GM23338 (cell line): Measurements from ENCODE around the gene GRHPR. TPM values are rescaled to one million over a fixed set of nuclear protein-coding genes. Genes with fewer than 3 reads are reported as not detected.
A peak's percentile ranks its signal among the peaks of the same experiment; 100 is the strongest.

Experiments
- ATAC-seq: fragments of 200-7000 bp; cut with Tn5 transposase; 3 replicates; pipeline ENCODE4 v1.9.1; 2020
- DNase-seq: peaks from one replicate; pipeline ENCODE4 v3.0.0-alpha.2; 2015; ENCODE audit warnings: low spot score
- H2AFZ ChIP-seq: fragments of 200-600 bp; sonication (generic); 2 replicates; pipeline ENCODE4 v1.8.0; 2016; ENCODE audit warnings: antibody characterized with exemption, mild to moderate bottlenecking, moderate library complexity
- H3F3A ChIP-seq: fragments of 200-600 bp; sonication (generic); replicated peaks from 2 replicates; pipeline ENCODE4 v1.8.0; 2017; ENCODE audit warnings: antibody characterized with exemption, mixed run types, low read depth
- H3K27ac ChIP-seq: fragments of 200-600 bp; sonication (generic); 2 replicates; pipeline ENCODE4 v1.6.1; 2016; ENCODE audit warnings: low read depth
- H3K27me3 ChIP-seq: fragments of 200-600 bp; sonication (generic); 2 replicates; pipeline ENCODE4 v1.8.0; 2016; ENCODE audit warnings: mild to moderate bottlenecking, mixed run types, moderate library complexity; ENCODE audit not compliant: insufficient read depth
- H3K36me3 ChIP-seq: fragments of 200-600 bp; sonication (generic); 2 replicates; pipeline ENCODE4 v1.8.0; 2016; ENCODE audit warnings: mild to moderate bottlenecking; ENCODE audit not compliant: insufficient read depth
- H3K4me1 ChIP-seq: fragments of 200-600 bp; sonication (generic); 2 replicates; pipeline ENCODE4 v1.8.0; 2016; ENCODE audit warnings: mild to moderate bottlenecking, moderate library complexity; ENCODE audit not compliant: insufficient read depth
- H3K4me2 ChIP-seq: fragments of 200-600 bp; sonication (generic); 2 replicates; pipeline ENCODE4 v1.7.1; 2017; ENCODE audit warnings: mixed run types
- H3K4me3 ChIP-seq: fragments of 200-600 bp; sonication (generic); 2 replicates; pipeline ENCODE4 v1.6.1; 2016; ENCODE audit warnings: mixed run types
- H3K79me2 ChIP-seq: fragments of 200-600 bp; sonication (generic); replicated peaks from 2 replicates; pipeline ENCODE4 v1.8.0; 2017; ENCODE audit warnings: mild to moderate bottlenecking; ENCODE audit not compliant: insufficient read depth
- H3K9me2 ChIP-seq: fragments of 200-600 bp; sonication (generic); 2 replicates; pipeline ENCODE4 v1.8.0; 2017; ENCODE audit not compliant: insufficient read depth
- H4K20me1 ChIP-seq: fragments of 200-600 bp; sonication (generic); replicated peaks from 2 replicates; pipeline ENCODE4 v1.8.0; 2017; ENCODE audit warnings: mild to moderate bottlenecking; ENCODE audit not compliant: insufficient read depth
- H3K27ac Mint-ChIP-seq: 2 replicates; pipeline ENCODE4 v1.8.0; 2020; ENCODE audit warnings: inconsistent platforms, mild to moderate bottlenecking, moderate library complexity, mixed read lengths
- H3K27me3 Mint-ChIP-seq: 3 replicates; pipeline ENCODE4 v1.8.0; 2022; ENCODE audit warnings: low read depth, mild to moderate bottlenecking, moderate library complexity, mixed read lengths, inconsistent platforms; ENCODE audit not compliant: insufficient read depth, poor library complexity
- H3K36me3 Mint-ChIP-seq: 3 replicates; pipeline ENCODE4 v1.8.0; 2021; ENCODE audit warnings: low read depth, mild to moderate bottlenecking, inconsistent platforms, moderate library complexity, mixed read lengths
- H3K4me1 Mint-ChIP-seq: 3 replicates; pipeline ENCODE4 v1.8.0; 2020; ENCODE audit warnings: mild to moderate bottlenecking, inconsistent platforms, mixed read lengths
- H3K4me3 Mint-ChIP-seq: 3 replicates; pipeline ENCODE4 v1.8.0; 2021; ENCODE audit warnings: moderate library complexity, mild to moderate bottlenecking, inconsistent platforms, mixed read lengths
- H3K9me3 Mint-ChIP-seq: 3 replicates; pipeline ENCODE4 v1.8.0; 2020; ENCODE audit warnings: moderate library complexity, mild to moderate bottlenecking, inconsistent platforms, mixed read lengths
- CREB1 ChIP-seq: fragments of 250-450 bp; sonication (Bioruptor Pico); IDR thresholded peaks from 2 replicates; pipeline ENCODE4 v1.5.0; 2020; ENCODE audit warnings: low read depth, mild to moderate bottlenecking, moderate library complexity
- POLR2AphosphoS5 ChIP-seq: IDR thresholded peaks from 2 replicates; pipeline ENCODE4 v1.6.1; 2016; ENCODE audit warnings: antibody characterized with exemption, low read depth
- polyA plus RNA-seq: library from polyadenylated mRNA; unstranded; fragments of >200 nt; fragmentation: Nextera tagmentation; extraction: Ambion mirVana; gene quantifications from 2 replicates; pipeline ENCODE4 v1.2.1, GENCODE V29; 2016
- total RNA-seq: library from RNA; depleted of rRNA; stranded (reverse); fragments of >200 nt; shearing (Covaris generic); gene quantifications from 2 replicates; pipeline ENCODE4 v1.2.3, GENCODE V29; 2014
- TF ChIP-seq, protein P1 (sequence below): fragments of 250-450 bp; sonication (Bioruptor Pico); IDR thresholded peaks from 2 replicates; pipeline ENCODE4 v1.5.0; 2020; ENCODE audit warnings: mild to moderate bottlenecking, moderate library complexity
- TF ChIP-seq, protein P2 (sequence below): IDR thresholded peaks from 2 replicates; pipeline ENCODE4 v1.6.1; 2016; ENCODE audit warnings: antibody characterized with exemption

The GRHPR gene
- total and polyA plus RNA-seq, 2 experiments from 2014 or later = 69.0 to 128 TPM

DNA sequence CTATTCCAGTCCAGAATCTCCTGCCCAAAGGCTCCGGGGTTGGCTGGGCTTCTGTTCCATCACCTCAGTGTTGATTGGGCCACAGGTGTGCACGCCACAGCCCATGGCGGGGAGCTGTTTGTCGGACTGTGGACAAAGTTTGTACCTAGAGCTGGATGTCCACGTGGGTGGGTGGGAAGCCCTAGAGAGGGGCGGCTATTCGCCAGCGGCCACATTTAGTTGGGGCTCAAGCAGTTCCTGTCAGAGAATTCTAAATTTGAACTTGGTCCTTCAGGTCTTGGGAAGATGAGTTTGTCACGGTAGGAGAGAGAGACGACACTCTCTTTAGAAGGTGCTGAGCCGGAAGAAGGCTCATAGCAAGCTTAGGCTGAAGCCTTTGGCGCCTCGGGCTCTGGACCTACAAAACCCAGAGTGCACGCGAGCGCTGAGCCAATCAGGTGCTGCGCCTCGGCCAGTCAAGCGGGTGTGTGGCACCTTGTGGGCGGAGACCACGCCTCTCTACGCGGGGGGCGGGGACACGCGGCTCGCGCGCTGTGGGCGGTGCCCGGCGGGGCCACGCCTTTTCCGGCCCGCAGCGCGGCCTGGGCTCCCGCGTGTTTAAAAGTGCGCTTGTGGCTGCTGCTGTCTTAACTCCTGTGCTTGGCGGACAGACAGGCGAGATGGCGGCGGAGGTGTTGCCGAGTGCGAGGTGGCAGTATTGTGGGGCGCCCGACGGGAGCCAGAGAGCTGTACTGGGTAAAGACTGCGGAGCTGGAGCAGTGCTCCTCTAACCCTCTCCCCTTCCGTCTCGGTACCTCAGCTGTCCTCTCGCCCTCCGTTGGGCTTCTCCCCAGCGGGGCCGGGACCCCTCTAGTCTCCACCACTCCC, 63.1 kb downstream of the GRHPR start, which contains the start of gene POLR1E:
Gene POLR1E, plus strand, starts transcription at position 560 of the 867 bp plus-strand sequence. Its CDS starts 100 bp downstream, at position 660.
- DNase-seq = peak; percentile 98
- ATAC-seq = peak; percentile 96
- peak; percentile 94 for TF ChIP-seq POLR2AphosphoS5
- TF ChIP-seq, protein P1, sequence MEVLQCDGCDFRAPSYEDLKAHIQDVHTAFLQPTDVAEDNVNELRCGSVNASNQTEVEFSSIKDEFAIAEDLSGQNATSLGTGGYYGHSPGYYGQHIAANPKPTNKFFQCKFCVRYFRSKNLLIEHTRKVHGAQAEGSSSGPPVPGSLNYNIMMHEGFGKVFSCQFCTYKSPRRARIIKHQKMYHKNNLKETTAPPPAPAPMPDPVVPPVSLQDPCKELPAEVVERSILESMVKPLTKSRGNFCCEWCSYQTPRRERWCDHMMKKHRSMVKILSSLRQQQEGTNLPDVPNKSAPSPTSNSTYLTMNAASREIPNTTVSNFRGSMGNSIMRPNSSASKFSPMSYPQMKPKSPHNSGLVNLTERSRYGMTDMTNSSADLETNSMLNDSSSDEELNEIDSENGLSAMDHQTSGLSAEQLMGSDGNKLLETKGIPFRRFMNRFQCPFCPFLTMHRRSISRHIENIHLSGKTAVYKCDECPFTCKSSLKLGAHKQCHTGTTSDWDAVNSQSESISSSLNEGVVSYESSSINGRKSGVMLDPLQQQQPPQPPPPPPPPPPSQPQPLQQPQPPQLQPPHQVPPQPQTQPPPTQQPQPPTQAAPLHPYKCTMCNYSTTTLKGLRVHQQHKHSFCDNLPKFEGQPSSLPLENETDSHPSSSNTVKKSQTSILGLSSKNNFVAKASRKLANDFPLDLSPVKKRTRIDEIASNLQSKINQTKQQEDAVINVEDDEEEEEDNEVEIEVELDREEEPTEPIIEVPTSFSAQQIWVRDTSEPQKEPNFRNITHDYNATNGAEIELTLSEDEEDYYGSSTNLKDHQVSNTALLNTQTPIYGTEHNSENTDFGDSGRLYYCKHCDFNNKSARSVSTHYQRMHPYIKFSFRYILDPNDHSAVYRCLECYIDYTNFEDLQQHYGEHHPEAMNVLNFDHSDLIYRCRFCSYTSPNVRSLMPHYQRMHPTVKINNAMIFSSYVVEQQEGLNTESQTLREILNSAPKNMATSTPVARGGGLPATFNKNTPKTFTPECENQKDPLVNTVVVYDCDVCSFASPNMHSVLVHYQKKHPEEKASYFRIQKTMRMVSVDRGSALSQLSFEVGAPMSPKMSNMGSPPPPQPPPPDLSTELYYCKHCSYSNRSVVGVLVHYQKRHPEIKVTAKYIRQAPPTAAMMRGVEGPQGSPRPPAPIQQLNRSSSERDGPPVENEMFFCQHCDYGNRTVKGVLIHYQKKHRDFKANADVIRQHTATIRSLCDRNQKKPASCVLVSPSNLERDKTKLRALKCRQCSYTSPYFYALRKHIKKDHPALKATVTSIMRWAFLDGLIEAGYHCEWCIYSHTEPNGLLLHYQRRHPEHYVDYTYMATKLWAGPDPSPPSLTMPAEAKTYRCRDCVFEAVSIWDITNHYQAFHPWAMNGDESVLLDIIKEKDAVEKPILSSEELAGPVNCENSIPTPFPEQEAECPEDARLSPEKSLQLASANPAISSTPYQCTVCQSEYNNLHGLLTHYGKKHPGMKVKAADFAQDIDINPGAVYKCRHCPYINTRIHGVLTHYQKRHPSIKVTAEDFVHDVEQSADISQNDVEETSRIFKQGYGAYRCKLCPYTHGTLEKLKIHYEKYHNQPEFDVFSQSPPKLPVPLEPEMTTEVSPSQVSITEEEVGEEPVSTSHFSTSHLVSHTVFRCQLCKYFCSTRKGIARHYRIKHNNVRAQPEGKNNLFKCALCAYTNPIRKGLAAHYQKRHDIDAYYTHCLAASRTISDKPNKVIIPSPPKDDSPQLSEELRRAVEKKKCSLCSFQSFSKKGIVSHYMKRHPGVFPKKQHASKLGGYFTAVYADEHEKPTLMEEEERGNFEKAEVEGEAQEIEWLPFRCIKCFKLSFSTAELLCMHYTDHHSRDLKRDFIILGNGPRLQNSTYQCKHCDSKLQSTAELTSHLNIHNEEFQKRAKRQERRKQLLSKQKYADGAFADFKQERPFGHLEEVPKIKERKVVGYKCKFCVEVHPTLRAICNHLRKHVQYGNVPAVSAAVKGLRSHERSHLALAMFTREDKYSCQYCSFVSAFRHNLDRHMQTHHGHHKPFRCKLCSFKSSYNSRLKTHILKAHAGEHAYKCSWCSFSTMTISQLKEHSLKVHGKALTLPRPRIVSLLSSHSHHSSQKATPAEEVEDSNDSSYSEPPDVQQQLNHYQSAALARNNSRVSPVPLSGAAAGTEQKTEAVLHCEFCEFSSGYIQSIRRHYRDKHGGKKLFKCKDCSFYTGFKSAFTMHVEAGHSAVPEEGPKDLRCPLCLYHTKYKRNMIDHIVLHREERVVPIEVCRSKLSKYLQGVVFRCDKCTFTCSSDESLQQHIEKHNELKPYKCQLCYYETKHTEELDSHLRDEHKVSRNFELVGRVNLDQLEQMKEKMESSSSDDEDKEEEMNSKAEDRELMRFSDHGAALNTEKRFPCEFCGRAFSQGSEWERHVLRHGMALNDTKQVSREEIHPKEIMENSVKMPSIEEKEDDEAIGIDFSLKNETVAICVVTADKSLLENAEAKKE (CRISPR knock-in tag) = no peak
- peak; percentile 62 for TF ChIP-seq CREB1
- TF ChIP-seq, protein P2, sequence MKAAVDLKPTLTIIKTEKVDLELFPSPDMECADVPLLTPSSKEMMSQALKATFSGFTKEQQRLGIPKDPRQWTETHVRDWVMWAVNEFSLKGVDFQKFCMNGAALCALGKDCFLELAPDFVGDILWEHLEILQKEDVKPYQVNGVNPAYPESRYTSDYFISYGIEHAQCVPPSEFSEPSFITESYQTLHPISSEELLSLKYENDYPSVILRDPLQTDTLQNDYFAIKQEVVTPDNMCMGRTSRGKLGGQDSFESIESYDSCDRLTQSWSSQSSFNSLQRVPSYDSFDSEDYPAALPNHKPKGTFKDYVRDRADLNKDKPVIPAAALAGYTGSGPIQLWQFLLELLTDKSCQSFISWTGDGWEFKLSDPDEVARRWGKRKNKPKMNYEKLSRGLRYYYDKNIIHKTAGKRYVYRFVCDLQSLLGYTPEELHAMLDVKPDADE = peak; percentile 23; the same call in 1 of the 2 replicates

More for the DNA sequence above, 63.1 kb downstream of the GRHPR start, which contains the start of gene POLR1E:
- Histone ChIP-seq H2AFZ (peak within 1 kb of the TSS; percentile 94), H3F3A (peaks cover 5% of the 10 kb centered on the region; the same call in 1 of the 2 replicates), H3K4me2 (peak within 1 kb of the TSS; percentile 98), H3K36me3 (peaks cover 19% of the 10 kb centered on the region), H4K20me1 (peaks cover 13% of the 10 kb centered on the region), H3K9me2 (no peaks in the 10 kb centered on the region), H3K4me3 (peak within 1 kb of the TSS; percentile 97), H3K79me2 (peaks cover 20% of the 10 kb centered on the region), H3K4me1 (peaks cover 14% of the 10 kb centered on the region; the same call in 1 of the 2 replicates), H3K27me3 (no peaks in the 10 kb centered on the region), H3K27ac (peak within 1 kb of the TSS; percentile 87)
- H3K27me3 Mint-ChIP-seq = peaks cover 10% of the 10 kb centered on the region
- H3K4me1 Mint-ChIP-seq = peaks cover 21% of the 10 kb centered on the region
- no peaks in the 10 kb centered on the region for H3K9me3 Mint-ChIP-seq
- peaks cover 30% of the 10 kb centered on the region for H3K36me3 Mint-ChIP-seq
- peak within 1 kb of the TSS; percentile 94 for H3K4me3 Mint-ChIP-seq
- peak within 1 kb of the TSS; percentile 91 for H3K27ac Mint-ChIP-seq
